OCI-LY3 (cell line): ENCODE data around the gene SERPINB5.

Experiments used
- H2AFZ ChIP-seq: fragments of 200-600, 300-600 bp; shearing (Covaris generic); 2 replicates; pipeline ENCODE4 v1.6.0; 2014; ENCODE audit warnings: antibody characterized with exemption, low read depth, low read length
- H3K27ac ChIP-seq: fragments of 200-600, 300-600 bp; sonication (generic); 2 replicates; pipeline ENCODE4 v1.5.1; 2014; ENCODE audit warnings: mild to moderate bottlenecking, low read length, moderate library complexity, mixed read lengths
- H3K27me3 ChIP-seq: fragments of 200-600, 300-600 bp; sonication (generic); 2 replicates; pipeline ENCODE4 v1.6.1; 2014; ENCODE audit warnings: low read depth, low read length, mixed read lengths
- H3K36me3 ChIP-seq: fragments of 200-600, 300-600 bp; sonication (generic); replicated peaks from 2 replicates; pipeline ENCODE3; 2014; ENCODE audit warnings: low read depth, low read length, mixed read lengths
- H3K4me1 ChIP-seq: fragments of 300-600, 200-600 bp; sonication (generic); 2 replicates; pipeline ENCODE4 v1.6.1; 2014; ENCODE audit warnings: low read length, mixed read lengths
- H3K4me2 ChIP-seq: fragments of 200-600, 300-600 bp; sonication (generic); 2 replicates; pipeline ENCODE4 v1.6.1; 2014; ENCODE audit warnings: low read length, mixed read lengths
- H3K4me3 ChIP-seq: fragments of 300-600, 200-600 bp; sonication (generic); 2 replicates; pipeline ENCODE4 v1.5.1; 2014; ENCODE audit warnings: antibody characterized with exemption, mild to moderate bottlenecking, low read length, moderate library complexity
- H3K79me2 ChIP-seq: fragments of 300-600, 200-600 bp; shearing (Covaris generic); 2 replicates; pipeline ENCODE4 v1.6.1; 2014; ENCODE audit warnings: mild to moderate bottlenecking, low read length, mixed read lengths
- H3K9ac ChIP-seq: fragments of 300-600, 200-600 bp; shearing (Covaris generic); 2 replicates; pipeline ENCODE4 v1.6.0; 2014; ENCODE audit warnings: mild to moderate bottlenecking, low read length, moderate library complexity
- H3K9me3 ChIP-seq: fragments of 200-600, 300-600 bp; shearing (Covaris generic); 2 replicates; pipeline ENCODE4 v1.6.1; 2014; ENCODE audit warnings: low read length, mixed read lengths; ENCODE audit not compliant: insufficient read depth
- H4K20me1 ChIP-seq: fragments of 200-600, 300-600 bp; sonication (generic); 2 replicates; pipeline ENCODE4 v1.6.1; 2016; ENCODE audit warnings: low read length, mixed read lengths; ENCODE audit not compliant: insufficient read depth
- CTCF ChIP-seq: fragments of 200-600, 300-600 bp; sonication (generic); IDR thresholded peaks from 2 replicates; pipeline ENCODE4 v1.5.1; 2014; ENCODE audit warnings: antibody characterized with exemption, low read length, low read depth
- EZH2phosphoT487 ChIP-seq: fragments of 200-600 bp; shearing (Covaris generic); IDR thresholded peaks from 2 replicates; pipeline ENCODE4 v1.6.1; 2018; ENCODE audit warnings: antibody characterized with exemption, mixed run types, low read depth

Gene SERPINB5, protein sequence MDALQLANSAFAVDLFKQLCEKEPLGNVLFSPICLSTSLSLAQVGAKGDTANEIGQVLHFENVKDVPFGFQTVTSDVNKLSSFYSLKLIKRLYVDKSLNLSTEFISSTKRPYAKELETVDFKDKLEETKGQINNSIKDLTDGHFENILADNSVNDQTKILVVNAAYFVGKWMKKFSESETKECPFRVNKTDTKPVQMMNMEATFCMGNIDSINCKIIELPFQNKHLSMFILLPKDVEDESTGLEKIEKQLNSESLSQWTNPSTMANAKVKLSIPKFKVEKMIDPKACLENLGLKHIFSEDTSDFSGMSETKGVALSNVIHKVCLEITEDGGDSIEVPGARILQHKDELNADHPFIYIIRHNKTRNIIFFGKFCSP

GRCh38 chr18:63476668-63477067, at the start of gene SERPINB5:
TSS of gene SERPINB5 (plus strand) at chr18:63476958. CDS start at chr18:63484429, 7,471 bp downstream.
- Histone ChIP-seq H3K4me1 (no peaks in the 10 kb centered on the region), H3K79me2 (no peaks in the 10 kb centered on the region)

DNA sequence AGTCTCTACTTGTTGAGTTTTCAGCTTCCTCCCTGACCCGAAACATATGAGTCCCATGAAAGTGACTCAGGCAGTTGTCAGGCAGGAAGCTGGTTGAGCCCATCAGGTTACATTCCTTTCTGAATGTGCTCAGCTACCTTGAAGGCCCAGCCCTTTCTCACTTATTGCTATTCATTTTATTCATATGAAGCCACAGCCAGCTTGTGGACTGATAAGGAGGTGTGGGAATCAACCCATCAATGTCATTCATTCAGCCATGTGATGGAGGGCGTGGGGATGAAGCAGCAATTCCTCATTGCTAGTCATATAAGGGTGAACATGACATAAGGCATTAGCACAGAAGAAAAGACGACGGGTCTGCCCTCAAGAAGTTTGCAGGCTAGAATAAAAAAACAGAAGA, 49.2 kb upstream of the SERPINB5 start:
- TF ChIP-seq CTCF: no peak
- TF ChIP-seq EZH2phosphoT487: no peak
- peak overlapping the region; percentile 85 for H2AFZ ChIP-seq
- H3K4me3 ChIP-seq: no peak overlapping the region
- H3K4me1 ChIP-seq: peaks cover 9% of the 10 kb centered on the region
- H3K4me2 ChIP-seq: no peak overlapping the region
- H3K27me3 ChIP-seq: peaks cover 27% of the 10 kb centered on the region
- peaks cover 4% of the 10 kb centered on the region; the same call in 1 of the 2 replicates for H3K79me2 ChIP-seq
- no peak overlapping the region for H3K27ac ChIP-seq
- H3K9me3 ChIP-seq: no peaks in the 10 kb centered on the region
- H3K36me3 ChIP-seq: no peaks in the 10 kb centered on the region
- H4K20me1 ChIP-seq: no peaks in the 10 kb centered on the region
- H3K9ac ChIP-seq: no peak overlapping the region

More at GRCh38 chr18:63476668-63477067, at the start of gene SERPINB5:
- no peaks in the 10 kb centered on the region for H3K9me3 ChIP-seq
- H4K20me1 ChIP-seq: no peaks in the 10 kb centered on the region
- H3K4me3 ChIP-seq: no peak within 1 kb of the TSS
- H3K36me3 ChIP-seq: no peaks in the 10 kb centered on the region
- H3K9ac ChIP-seq: no peak within 1 kb of the TSS
- no peak within 1 kb of the TSS for H3K27ac ChIP-seq
- TF ChIP-seq EZH2phosphoT487 (no peak), CTCF (no peak)
- H3K4me2 ChIP-seq: no peak within 1 kb of the TSS
- H2AFZ ChIP-seq: no peak within 1 kb of the TSS
- H3K27me3 ChIP-seq: peaks cover 37% of the 10 kb centered on the region

DNA sequence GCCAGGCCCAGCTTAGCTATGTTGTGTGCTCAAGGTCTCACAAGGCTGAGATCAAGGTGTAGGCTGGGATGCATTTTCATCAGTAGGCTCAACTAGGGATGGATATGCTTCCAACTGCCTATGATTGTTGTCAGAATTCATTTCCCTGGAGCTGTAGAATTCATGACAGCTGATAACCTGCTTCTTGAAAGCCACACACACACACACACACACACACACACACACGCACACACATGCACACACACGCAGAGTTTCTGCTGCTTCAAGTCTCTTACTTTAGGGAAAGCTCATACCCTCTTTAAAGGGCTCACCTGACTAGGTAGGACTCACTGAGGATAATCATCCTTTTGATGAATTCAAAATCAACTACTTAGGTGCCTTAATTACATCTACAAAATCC, 46.2 kb upstream of the SERPINB5 start:
- Histone ChIP-seq H4K20me1 (no peaks in the 10 kb centered on the region), H3K4me1 (peaks cover 2% of the 10 kb centered on the region; the same call in 1 of the 2 replicates), H3K27me3 (peaks cover 47% of the 10 kb centered on the region), H3K79me2 (no peaks in the 10 kb centered on the region), H3K27ac (no peak overlapping the region), H3K4me2 (no peak overlapping the region), H3K9me3 (no peaks in the 10 kb centered on the region), H3K9ac (no peak overlapping the region), H2AFZ (no peak overlapping the region), H3K4me3 (no peak overlapping the region), H3K36me3 (no peaks in the 10 kb centered on the region)
- TF ChIP-seq EZH2phosphoT487 (no peak), CTCF (no peak)

DNA sequence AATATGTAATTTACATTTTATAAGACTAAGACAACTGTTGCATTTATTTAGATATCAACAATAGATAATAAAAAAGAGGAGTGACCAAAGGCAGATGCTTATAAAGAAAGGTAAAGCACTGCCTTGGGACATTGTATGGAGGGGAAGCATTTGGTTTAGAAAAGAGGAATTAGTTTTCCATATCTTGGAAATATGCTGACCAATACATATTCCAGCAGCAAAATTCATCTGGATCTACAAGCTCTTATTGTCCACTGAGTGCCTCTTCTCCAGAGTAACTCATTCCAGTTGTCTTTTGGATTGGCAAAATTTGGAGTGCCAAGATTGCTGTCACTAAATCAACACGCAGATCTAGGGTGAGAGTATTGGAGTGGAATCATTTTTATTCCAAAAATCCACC, 45.6 kb upstream of the SERPINB5 start:
- no peak overlapping the region for H3K9ac ChIP-seq
- no peaks in the 10 kb centered on the region for H4K20me1 ChIP-seq
- H3K4me1 ChIP-seq: peaks cover 2% of the 10 kb centered on the region; the same call in 1 of the 2 replicates
- no peaks in the 10 kb centered on the region for H3K9me3 ChIP-seq
- no peak overlapping the region for H3K27ac ChIP-seq
- H3K27me3 ChIP-seq: peaks cover 48% of the 10 kb centered on the region
- H3K4me2 ChIP-seq: no peak overlapping the region
- no peak overlapping the region for H3K4me3 ChIP-seq
- H2AFZ ChIP-seq: no peak overlapping the region
- TF ChIP-seq CTCF (no peak), EZH2phosphoT487 (no peak)
- H3K36me3 ChIP-seq: no peaks in the 10 kb centered on the region
- no peaks in the 10 kb centered on the region for H3K79me2 ChIP-seq
